Prostate gland (tissue), 2 donors: Measurements from ENCODE around the gene SSC4D.

ENCODE experiments used
- CTCF ChIP-seq, 4 experiments: fragments of 200-600 bp in 2 of 4; fragments of 450-650 bp in 2 of 4; sonication (generic) in 2 of 4; IDR thresholded peaks; 1 replicate in 3 of 4; 2 replicates in 1 of 4; pipeline ENCODE4 v1.5.1; 2016 to 2019; ENCODE audit warnings: antibody characterized with exemption in 4 of 4, mild to moderate bottlenecking in 2 of 4, moderate library complexity in 2 of 4
- POLR2A ChIP-seq: fragments of 450-650 bp; IDR thresholded peaks from one replicate; pipeline ENCODE4 v1.6.1; 2016; ENCODE audit warnings: antibody characterized with exemption, mild to moderate bottlenecking

GRCh38 chr7:76393116-76394031, 16.1 kb downstream of the SSC4D start:
- TF ChIP-seq CTCF (IDR thresholded peaks at IDR 0.05) (peak in 1 of 4 experiments; percentile 30), POLR2A (peak; percentile 72)
